SU-DHL-6 (cell line): ENCODE measurements around the gene AADACL3.

Source experiments
- CTCF ChIP-seq: fragments of 200-600 bp; sonication (generic); IDR thresholded peaks from one replicate; pipeline ENCODE4 v1.5.1; 2017; ENCODE audit warnings: antibody characterized with exemption, mild to moderate bottlenecking, low read length, moderate library complexity; ENCODE audit not compliant: insufficient read depth, poor library complexity, severe bottlenecking
- EZH2phosphoT487 ChIP-seq: fragments of 200-600 bp; sonication (generic), shearing (Covaris generic); conservative IDR thresholded peaks from 2 replicates; pipeline ENCODE4 v1.6.1; 2018; ENCODE audit warnings: mild to moderate bottlenecking, antibody characterized with exemption, low read length, moderate library complexity, mixed read lengths

- TF ChIP-seq CTCF (no peak), EZH2phosphoT487 (no peak)
These were observed 46.9 kb downstream of the AADACL3 start for GRCh38 chr1:12762766-12763165.
